Endodermal cell (in vitro differentiated cells): ENCODE data around the gene C1QL2. TPM values are rescaled to one million over a fixed set of nuclear protein-coding genes. Genes with fewer than 3 reads are reported as not detected.
A peak's percentile ranks its signal among the peaks of the same experiment; 100 is the strongest.

ENCODE experiments used
- DNase-seq: peaks from one replicate; pipeline ENCODE4 v3.0.0-alpha.2; 2017
- H3K27ac ChIP-seq: 2 replicates; pipeline ENCODE4 v1.5.1; 2013; ENCODE audit warnings: mild to moderate bottlenecking, low read depth, low read length, moderate library complexity
- H3K27me3 ChIP-seq: 2 replicates; pipeline ENCODE4 v1.6.1; 2013; ENCODE audit warnings: mild to moderate bottlenecking, low read length, moderate library complexity; ENCODE audit not compliant: insufficient read depth, control insufficient read depth, poor library complexity, severe bottlenecking
- H3K36me3 ChIP-seq: 2 replicates; pipeline ENCODE4 v1.7.0; 2013; ENCODE audit warnings: mild to moderate bottlenecking, low read length, moderate library complexity; ENCODE audit not compliant: control insufficient read depth, insufficient read depth
- H3K4me1 ChIP-seq: one replicate; pipeline ENCODE4 v1.7.0; 2013; ENCODE audit warnings: low read length; ENCODE audit not compliant: control insufficient read depth, insufficient read depth
- H3K4me3 ChIP-seq: 2 replicates; pipeline ENCODE4 v1.5.1; 2013; ENCODE audit warnings: mild to moderate bottlenecking, low read length, moderate library complexity
- H3K9ac ChIP-seq: 2 replicates; pipeline ENCODE4 v1.6.1; 2013; ENCODE audit warnings: mild to moderate bottlenecking, low read length, moderate library complexity; ENCODE audit not compliant: poor library complexity, severe bottlenecking; ENCODE audit errors: extremely low read depth
- H3K9me3 ChIP-seq: 2 replicates; pipeline ENCODE4 v1.6.1; 2013; ENCODE audit warnings: mild to moderate bottlenecking, low read length, moderate library complexity; ENCODE audit not compliant: control insufficient read depth
- H3K27ac Mint-ChIP-seq: 2 replicates; pipeline ENCODE4 v1.8.0; 2020; ENCODE audit warnings: mixed read lengths
- H3K27me3 Mint-ChIP-seq: 2 replicates; pipeline ENCODE4 v1.8.0; 2021; ENCODE audit warnings: mild to moderate bottlenecking, mixed read lengths; ENCODE audit not compliant: insufficient read depth
- H3K36me3 Mint-ChIP-seq: 2 replicates; pipeline ENCODE4 v1.8.0; 2020; ENCODE audit warnings: low read depth, mixed read lengths
- H3K4me1 Mint-ChIP-seq: 2 replicates; pipeline ENCODE4 v1.8.0; 2020; ENCODE audit warnings: mixed read lengths
- H3K4me3 Mint-ChIP-seq: 2 replicates; pipeline ENCODE4 v1.8.0; 2020; ENCODE audit warnings: mild to moderate bottlenecking, moderate library complexity, mixed read lengths
- H3K9me3 Mint-ChIP-seq: 2 replicates; pipeline ENCODE4 v1.8.0; 2020; ENCODE audit warnings: mild to moderate bottlenecking, mixed read lengths
- WGBS, 2 experiments: methylation state at CpG; one replicate each; pipeline versions ENCODE4 v1.1.5 to v1.1.7; 2013; ENCODE audit warnings: missing lambda C conversion rate in 2 of 2, mixed read lengths in 1 of 2; ENCODE audit not compliant: insufficient coverage in 1 of 2, insufficient read length in 1 of 2; 5-methylcytosine and 5-hydroxymethylcytosine counted together
- total RNA-seq, 2 donors: library from RNA; stranded (reverse); fragmentation: NEBNext Ultra II Directional in 1 of 2; extraction: Animal tissue kit (Norgen Biotek cat#: 25700) in 1 of 2; gene quantifications; 2 replicates in 1 of 2; 3 replicates in 1 of 2; pipeline ENCODE4 v1.2.1, GENCODE V29; 2021
- TF ChIP-seq, protein P1 (sequence below): fragments of 200-600 bp; sonication (generic); conservative IDR thresholded peaks from 2 replicates; pipeline ENCODE4 v1.5.0; 2021; ENCODE audit warnings: antibody characterized with exemption, mild to moderate bottlenecking

The C1QL2 gene
- total RNA-seq, 2 donors from 2014 or later: not detected

- WGBS, 2 experiments: 38 to 75% methylated on average over 7 to 12 of the region's 12 CpGs
- TF ChIP-seq, protein P1, sequence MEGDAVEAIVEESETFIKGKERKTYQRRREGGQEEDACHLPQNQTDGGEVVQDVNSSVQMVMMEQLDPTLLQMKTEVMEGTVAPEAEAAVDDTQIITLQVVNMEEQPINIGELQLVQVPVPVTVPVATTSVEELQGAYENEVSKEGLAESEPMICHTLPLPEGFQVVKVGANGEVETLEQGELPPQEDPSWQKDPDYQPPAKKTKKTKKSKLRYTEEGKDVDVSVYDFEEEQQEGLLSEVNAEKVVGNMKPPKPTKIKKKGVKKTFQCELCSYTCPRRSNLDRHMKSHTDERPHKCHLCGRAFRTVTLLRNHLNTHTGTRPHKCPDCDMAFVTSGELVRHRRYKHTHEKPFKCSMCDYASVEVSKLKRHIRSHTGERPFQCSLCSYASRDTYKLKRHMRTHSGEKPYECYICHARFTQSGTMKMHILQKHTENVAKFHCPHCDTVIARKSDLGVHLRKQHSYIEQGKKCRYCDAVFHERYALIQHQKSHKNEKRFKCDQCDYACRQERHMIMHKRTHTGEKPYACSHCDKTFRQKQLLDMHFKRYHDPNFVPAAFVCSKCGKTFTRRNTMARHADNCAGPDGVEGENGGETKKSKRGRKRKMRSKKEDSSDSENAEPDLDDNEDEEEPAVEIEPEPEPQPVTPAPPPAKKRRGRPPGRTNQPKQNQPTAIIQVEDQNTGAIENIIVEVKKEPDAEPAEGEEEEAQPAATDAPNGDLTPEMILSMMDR: no peak
- Mint-ChIP-seq H3K27me3 (peaks cover 26% of the 10 kb centered on the region), H3K36me3 (no peaks in the 10 kb centered on the region), H3K4me1 (peaks cover 4% of the 10 kb centered on the region), H3K9me3 (no peaks in the 10 kb centered on the region), H3K4me3 (no peak overlapping the region), H3K27ac (no peak overlapping the region)
- Histone ChIP-seq H3K9ac (no peak overlapping the region), H3K9me3 (no peaks in the 10 kb centered on the region), H3K36me3 (no peaks in the 10 kb centered on the region), H3K4me3 (no peak overlapping the region), H3K27ac (no peak overlapping the region), H3K27me3 (no peaks in the 10 kb centered on the region), H3K4me1 (no peaks in the 10 kb centered on the region)
- no peak for DNase-seq
Measured at GRCh38 chr2:119123389-119123788, 35.2 kb downstream of the C1QL2 start.

GRCh38 chr2:119122663-119123062 is 35.9 kb downstream of the C1QL2 start:
- 91 to 100% methylated on average over 2 to 5 of the region's 5 CpGs for WGBS, 2 experiments

GRCh38 chr2:119119999-119120756 is 38.4 kb downstream of the C1QL2 start:
- Mint-ChIP-seq H3K4me3 (no peak overlapping the region), H3K27ac (no peak overlapping the region), H3K36me3 (no peaks in the 10 kb centered on the region), H3K9me3 (no peaks in the 10 kb centered on the region), H3K4me1 (peaks cover 5% of the 10 kb centered on the region), H3K27me3 (peaks cover 10% of the 10 kb centered on the region)
- Histone ChIP-seq H3K36me3 (no peaks in the 10 kb centered on the region), H3K9me3 (no peaks in the 10 kb centered on the region), H3K27me3 (no peaks in the 10 kb centered on the region), H3K9ac (no peak overlapping the region), H3K4me3 (no peak overlapping the region), H3K27ac (no peak overlapping the region), H3K4me1 (no peaks in the 10 kb centered on the region)
- WGBS, 2 experiments: 81 to 92% methylated on average over 9 to 15 of the region's 15 CpGs
- TF ChIP-seq, protein P1: no peak
- DNase-seq: peak; percentile 41

More at GRCh38 chr2:119122663-119123062, 35.9 kb downstream of the C1QL2 start:
- Histone ChIP-seq H3K4me3 (no peak overlapping the region), H3K27me3 (no peaks in the 10 kb centered on the region), H3K9ac (no peak overlapping the region), H3K36me3 (no peaks in the 10 kb centered on the region), H3K27ac (no peak overlapping the region), H3K4me1 (no peaks in the 10 kb centered on the region), H3K9me3 (no peaks in the 10 kb centered on the region)
- Mint-ChIP-seq H3K27ac (no peak overlapping the region), H3K9me3 (no peaks in the 10 kb centered on the region), H3K36me3 (no peaks in the 10 kb centered on the region), H3K4me1 (peaks cover 8% of the 10 kb centered on the region), H3K27me3 (peaks cover 19% of the 10 kb centered on the region), H3K4me3 (no peak overlapping the region)
- peak; percentile 35 for DNase-seq
- TF ChIP-seq, protein P1: no peak
